ENCODE results near the gene MATN4. TPM values are rescaled to one million over a fixed set of nuclear protein-coding genes. Genes with fewer than 3 reads are reported as not detected.

Gene MATN4
- total and polyA plus RNA-seq, 2 of the 13 experiments (the other 11 are each of a cell fraction or from before 2014, with no cell fraction given) = not detected

DNA sequence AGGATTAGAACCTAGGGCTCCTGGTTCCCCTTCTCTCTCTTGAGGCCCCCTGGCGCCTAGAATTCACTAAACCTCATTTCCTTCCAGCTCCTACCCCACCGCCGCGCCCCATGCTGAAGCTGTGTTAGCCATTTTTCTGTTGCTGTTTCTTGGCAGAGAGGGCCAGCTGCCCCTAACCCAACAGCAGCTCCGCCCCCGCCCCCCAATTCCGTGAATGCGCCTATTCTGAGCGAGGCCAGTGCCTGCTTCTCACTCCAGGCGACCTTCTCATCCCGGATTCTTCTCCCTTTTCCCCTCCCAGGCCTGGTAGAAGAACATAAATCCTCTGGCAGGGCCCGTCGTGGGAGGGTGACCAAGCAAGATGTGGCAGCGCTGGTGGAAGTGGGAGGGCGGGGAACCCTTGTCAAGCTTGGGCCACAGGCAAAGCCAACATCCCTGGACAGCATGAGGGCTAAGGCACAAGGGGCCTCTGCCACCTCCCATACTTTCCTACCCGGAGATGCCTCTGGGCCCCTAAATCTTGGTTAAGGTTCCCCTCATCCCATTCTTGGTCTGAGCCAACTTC is 941 bp downstream of the MATN4 start:
- in situ Hi-C loops (cut with HindIII; ENCODE audit: extremely low pct_ligation_motif_present, low pct_unique_long_range_greater_than_20kb) = no loop called here
- ChIA-PET POLR2A (no interaction called here), CTCF (ENCODE audit: low intra/inter-chr PET ratio, low total read pairs) (interaction anchor here (1.6 to 2.1 kb wide), 2 partner anchors 130 to 143 kb away, joined by 6 to 11 read pairs; no protein-coding TSS in a partner anchor)
- no TSS peak for BruUV-seq (replicated peaks)
- DNase-seq (ENCODE audit: low spot score) = no peak
- Histone ChIP-seq H3K36me3 (replicated peaks in 1 of 2; ENCODE audit: control insufficient read depth in 1 of 2, insufficient read depth in 2 of 2, low read length in 2 of 2) (no peaks in the 10 kb centered on the region), H3K4me2 (ENCODE audit: low read depth, low read length) (no peak overlapping the region), H3K27me3 (ENCODE audit: control insufficient read depth in 1 of 2, insufficient read depth in 2 of 2, low read length in 2 of 2) (peaks cover 6 to 43% of the 10 kb centered on the region in 2 experiments; a peak in 4 of 5 replicates), H4K20me1 (ENCODE audit: insufficient read depth, low read length) (no peaks in the 10 kb centered on the region), H3K9me3 (ENCODE audit: low read length) (no peaks in the 10 kb centered on the region), H3K9ac (ENCODE audit: insufficient read depth, low read depth, low read length) (no peak overlapping the region), H3K4me1 (ENCODE audit: insufficient read depth, low read length) (0 out of 2 replicates have a peak, but pooled peaks cover 4% of the 10 kb centered on the region), H3K79me2 (ENCODE audit: insufficient read depth, low read length) (no peaks in the 10 kb centered on the region), H2AFZ (ENCODE audit: low read length) (no peak overlapping the region), H3K27ac (ENCODE audit: extremely low read length, insufficient read depth, low read length) (no peak overlapping the region), H3K4me3 (replicated peaks in 1 of 3; ENCODE audit: insufficient read depth in 1 of 3, low read depth in 2 of 3, low read length in 3 of 3) (no peak overlapping the region)
- FAIRE-seq = no peak
- WGBS (ENCODE audit: low lambda C conversion rate) = 31% methylated on average over 16 of the region's 16 CpGs
- TF ChIP-seq HCFC1 (IDR thresholded peaks at IDR 0.05; ENCODE audit: low read depth, low read length) (no peak), HES4 (CRISPR knock-in tag; IDR thresholded peaks at IDR 0.05; ENCODE audit: borderline replicate concordance) (no peak), YY1 (IDR thresholded peaks at IDR 0.05; ENCODE audit: insufficient read depth, insufficient replicate concordance, low read depth, low read length) (no peak), ZC3H13 (CRISPR knock-in tag; IDR thresholded peaks at IDR 0.05) (no peak), SOX13 (IDR thresholded peaks at IDR 0.05) (no peak), SOX13 (CRISPR knock-in tag; conservative IDR thresholded peaks at IDR 0.05 in 1 of 2, IDR thresholded peaks at IDR 0.05 in 1 of 2) (no peak), KDM5B (CRISPR knock-in tag; IDR thresholded peaks at IDR 0.05; ENCODE audit: borderline replicate concordance) (no peak), KLF9 (CRISPR knock-in tag; IDR thresholded peaks at IDR 0.05; ENCODE audit: low read depth) (no peak), IRF2 (CRISPR knock-in tag; IDR thresholded peaks at IDR 0.05) (no peak), ZNF563 (CRISPR knock-in tag; IDR thresholded peaks at IDR 0.05) (no peak), RARG (CRISPR knock-in tag; IDR thresholded peaks at IDR 0.05; ENCODE audit: low read depth) (no peak)
- TF ChIP-seq, protein P1, sequence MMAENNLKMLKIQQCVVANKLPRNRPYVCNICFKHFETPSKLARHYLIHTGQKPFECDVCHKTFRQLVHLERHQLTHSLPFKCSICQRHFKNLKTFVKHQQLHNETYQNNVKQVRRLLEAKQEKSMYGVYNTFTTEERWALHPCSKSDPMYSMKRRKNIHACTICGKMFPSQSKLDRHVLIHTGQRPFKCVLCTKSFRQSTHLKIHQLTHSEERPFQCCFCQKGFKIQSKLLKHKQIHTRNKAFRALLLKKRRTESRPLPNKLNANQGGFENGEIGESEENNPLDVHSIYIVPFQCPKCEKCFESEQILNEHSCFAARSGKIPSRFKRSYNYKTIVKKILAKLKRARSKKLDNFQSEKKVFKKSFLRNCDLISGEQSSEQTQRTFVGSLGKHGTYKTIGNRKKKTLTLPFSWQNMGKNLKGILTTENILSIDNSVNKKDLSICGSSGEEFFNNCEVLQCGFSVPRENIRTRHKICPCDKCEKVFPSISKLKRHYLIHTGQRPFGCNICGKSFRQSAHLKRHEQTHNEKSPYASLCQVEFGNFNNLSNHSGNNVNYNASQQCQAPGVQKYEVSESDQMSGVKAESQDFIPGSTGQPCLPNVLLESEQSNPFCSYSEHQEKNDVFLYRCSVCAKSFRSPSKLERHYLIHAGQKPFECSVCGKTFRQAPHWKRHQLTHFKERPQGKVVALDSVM (CRISPR knock-in tag; IDR thresholded peaks at IDR 0.05) = no peak
- intact Hi-C loops (cut with micrococcal nuclease; ENCODE audit: unreplicated experiment) = no loop called here
- no peak for ATAC-seq
